Neural cell (in vitro differentiated cells): ENCODE data around the gene GOLGA2.

ENCODE experiments used
- EP300 ChIP-seq: fragments of 450-650 bp; conservative IDR thresholded peaks from 2 replicates; pipeline ENCODE4 v1.6.1; 2014; ENCODE audit warnings: antibody characterized with exemption, mild to moderate bottlenecking, moderate library complexity; ENCODE audit not compliant: poor library complexity, severe bottlenecking
- EZH2 ChIP-seq: fragments of 200-600, 300-800 bp; shearing (Covaris generic), sonication (generic); IDR thresholded peaks from 2 replicates; pipeline ENCODE4 v1.6.1; 2014; ENCODE audit warnings: antibody characterized with exemption, low read length, borderline replicate concordance, mild to moderate bottlenecking; ENCODE audit not compliant: insufficient read depth, poor library complexity, severe bottlenecking
- POLR2AphosphoS5 ChIP-seq: IDR thresholded peaks from 2 replicates; pipeline ENCODE4 v1.6.1; 2012
- SMC3 ChIP-seq: fragments of 450-650 bp; conservative IDR thresholded peaks from 2 replicates; pipeline ENCODE4 v1.6.1; 2014; ENCODE audit warnings: antibody characterized with exemption, mild to moderate bottlenecking, moderate library complexity; ENCODE audit not compliant: poor library complexity
- TAF1 ChIP-seq: IDR thresholded peaks from 2 replicates; pipeline ENCODE4 v1.6.1; 2012; ENCODE audit warnings: low read depth
- TF ChIP-seq, protein P1 (sequence below): fragments of 450-650 bp; IDR thresholded peaks from 2 replicates; pipeline ENCODE4 v1.5.1; 2014; ENCODE audit warnings: antibody characterized with exemption, mild to moderate bottlenecking, moderate library complexity; ENCODE audit not compliant: poor library complexity, severe bottlenecking

DNA sequence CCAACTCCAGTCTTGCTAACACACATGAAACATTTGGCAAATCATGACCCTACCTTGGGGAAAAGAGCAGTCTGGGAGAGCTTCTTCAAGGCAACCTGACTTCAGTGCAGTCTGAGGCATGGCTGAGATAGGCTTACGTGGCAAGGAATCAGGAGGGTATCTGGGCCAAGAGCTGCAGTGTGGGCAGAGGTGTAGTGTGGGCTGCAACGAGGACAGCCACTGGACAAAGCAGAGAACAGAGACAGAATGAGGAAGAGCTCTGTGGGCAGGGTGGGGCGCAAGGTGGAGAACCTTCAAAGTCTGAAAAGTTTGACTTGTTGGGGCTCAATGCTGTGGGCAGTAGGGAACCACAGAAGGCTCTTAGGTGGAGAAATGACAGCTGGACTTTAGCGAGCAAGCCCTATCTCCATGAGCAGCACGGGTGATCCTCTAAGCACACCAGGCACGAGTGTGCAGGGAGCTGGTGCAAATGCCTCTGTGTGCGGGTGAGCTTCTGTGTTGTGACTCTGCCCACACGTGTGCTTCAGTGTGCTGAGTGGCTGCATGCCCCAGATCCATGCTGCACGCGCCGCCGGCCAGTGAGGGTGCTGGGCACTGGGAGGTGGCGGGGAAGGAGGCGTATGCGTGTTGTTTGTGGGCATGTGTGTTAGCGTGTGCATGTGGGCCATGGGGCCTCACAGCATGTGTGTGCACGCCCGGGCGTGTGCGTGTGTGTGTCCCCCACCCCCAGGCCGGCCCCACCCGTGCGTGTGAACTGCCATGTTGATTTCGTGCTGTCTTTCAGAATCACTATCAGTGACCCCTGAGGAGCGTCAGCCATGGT, 23.3 kb downstream of the GOLGA2 start:
- TF ChIP-seq, protein P1, sequence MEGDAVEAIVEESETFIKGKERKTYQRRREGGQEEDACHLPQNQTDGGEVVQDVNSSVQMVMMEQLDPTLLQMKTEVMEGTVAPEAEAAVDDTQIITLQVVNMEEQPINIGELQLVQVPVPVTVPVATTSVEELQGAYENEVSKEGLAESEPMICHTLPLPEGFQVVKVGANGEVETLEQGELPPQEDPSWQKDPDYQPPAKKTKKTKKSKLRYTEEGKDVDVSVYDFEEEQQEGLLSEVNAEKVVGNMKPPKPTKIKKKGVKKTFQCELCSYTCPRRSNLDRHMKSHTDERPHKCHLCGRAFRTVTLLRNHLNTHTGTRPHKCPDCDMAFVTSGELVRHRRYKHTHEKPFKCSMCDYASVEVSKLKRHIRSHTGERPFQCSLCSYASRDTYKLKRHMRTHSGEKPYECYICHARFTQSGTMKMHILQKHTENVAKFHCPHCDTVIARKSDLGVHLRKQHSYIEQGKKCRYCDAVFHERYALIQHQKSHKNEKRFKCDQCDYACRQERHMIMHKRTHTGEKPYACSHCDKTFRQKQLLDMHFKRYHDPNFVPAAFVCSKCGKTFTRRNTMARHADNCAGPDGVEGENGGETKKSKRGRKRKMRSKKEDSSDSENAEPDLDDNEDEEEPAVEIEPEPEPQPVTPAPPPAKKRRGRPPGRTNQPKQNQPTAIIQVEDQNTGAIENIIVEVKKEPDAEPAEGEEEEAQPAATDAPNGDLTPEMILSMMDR: no peak
- no peak for TF ChIP-seq POLR2AphosphoS5
- no peak for TF ChIP-seq EZH2
- no peak for TF ChIP-seq EP300
- no peak for TF ChIP-seq TAF1
- TF ChIP-seq SMC3: no peak
